SIG-M5 (cell line): ENCODE data around the gene SAMD4A.

Source experiments
- DNase-seq: peaks from one replicate; lab custom pipeline; 2025; lab: John Stamatoyannopoulos, UW

Gene SAMD4A

DNA sequence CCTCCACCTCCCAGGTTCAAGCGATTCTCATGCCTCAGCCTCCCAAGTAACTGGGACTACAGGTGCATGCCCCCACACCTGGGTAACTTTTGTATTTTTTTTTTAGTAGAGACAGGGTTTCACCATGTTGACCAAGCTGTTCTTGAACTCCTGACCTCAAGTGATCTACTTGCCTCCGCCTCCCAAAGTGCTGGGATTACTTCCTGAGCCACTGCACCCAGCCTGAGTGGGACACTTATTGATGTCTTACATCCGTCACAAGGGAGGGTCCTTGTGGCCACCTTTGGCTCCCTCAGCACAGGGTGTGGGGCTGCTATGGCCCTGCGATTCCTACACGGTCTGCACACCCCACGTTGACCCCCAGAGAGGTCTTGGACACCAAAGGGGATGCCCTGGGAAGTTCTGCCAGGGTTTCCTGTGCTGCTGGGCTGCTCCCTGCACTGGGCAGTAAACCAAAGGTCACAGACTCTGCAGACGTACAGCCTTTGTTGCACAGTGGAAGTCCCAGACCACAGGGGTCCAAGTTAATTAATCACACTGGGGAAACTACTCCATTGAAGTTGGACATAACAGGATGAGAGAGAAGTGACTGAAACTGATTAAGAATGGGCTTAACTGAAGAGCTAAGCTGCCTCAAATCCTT is 95.7 kb downstream of the SAMD4A start:
- no peak for DNase-seq

- DNase-seq: no peak
Measured at GRCh38 chr14:54664961-54665360, 98.0 kb downstream of the SAMD4A start.

- no peak for DNase-seq
Measured at GRCh38 chr14:54665946-54666345, 99.0 kb downstream of the SAMD4A start.

DNA sequence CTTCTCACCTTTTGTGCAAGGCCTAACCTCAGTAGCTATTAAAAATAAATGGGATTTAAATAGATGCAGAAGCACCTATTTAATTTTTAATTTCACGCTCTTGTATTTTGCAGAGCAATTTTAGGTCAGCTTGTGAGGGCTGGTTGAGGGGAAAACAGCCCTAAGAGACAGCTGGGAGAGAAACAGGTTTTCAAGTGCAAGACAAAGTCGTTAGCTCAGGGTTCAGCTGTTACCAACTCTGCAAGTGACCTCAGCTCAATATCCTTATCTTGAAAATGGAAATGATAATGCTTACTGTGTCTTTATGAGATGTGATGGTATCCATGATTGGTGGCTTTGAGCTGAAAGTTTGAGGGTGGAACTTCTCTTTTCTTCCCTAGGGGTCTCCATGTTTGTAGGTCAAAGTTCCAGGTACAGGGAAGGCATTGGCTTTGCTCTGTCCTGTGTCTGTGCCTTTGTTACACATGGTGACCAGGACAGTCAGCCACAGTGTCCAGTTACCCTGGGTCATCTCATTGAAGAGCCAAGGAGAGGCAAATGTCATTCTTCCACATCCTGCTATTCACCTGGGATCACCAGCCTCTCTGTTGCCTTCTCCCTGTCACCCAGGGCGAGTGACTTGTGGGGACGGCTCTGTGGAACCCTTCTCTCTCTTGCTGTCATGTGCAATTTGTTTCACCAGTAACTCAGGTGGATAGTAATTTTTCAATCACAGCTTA is 100.3 kb downstream of the SAMD4A start:
- no peak for DNase-seq

DNA sequence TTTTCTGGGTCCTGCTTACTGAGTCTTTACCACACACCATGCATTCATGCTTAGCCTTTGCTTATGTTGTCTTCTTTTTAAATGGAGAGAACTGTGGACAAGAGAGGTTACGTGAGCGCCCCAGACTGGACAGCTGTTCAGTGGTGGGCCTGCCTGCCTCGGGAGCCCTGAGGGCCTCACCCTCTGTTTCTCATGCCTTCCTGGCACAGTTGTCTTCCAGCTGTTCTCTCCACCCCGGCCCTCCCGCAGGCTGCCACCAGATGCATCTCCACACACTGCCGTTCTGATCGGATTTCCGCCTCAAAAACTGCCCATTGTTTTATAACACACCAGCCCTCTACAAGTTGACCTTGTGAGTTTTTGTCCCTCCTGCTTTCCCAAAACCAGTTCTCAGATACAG is 100.8 kb downstream of the SAMD4A start:
- no peak for DNase-seq

DNA sequence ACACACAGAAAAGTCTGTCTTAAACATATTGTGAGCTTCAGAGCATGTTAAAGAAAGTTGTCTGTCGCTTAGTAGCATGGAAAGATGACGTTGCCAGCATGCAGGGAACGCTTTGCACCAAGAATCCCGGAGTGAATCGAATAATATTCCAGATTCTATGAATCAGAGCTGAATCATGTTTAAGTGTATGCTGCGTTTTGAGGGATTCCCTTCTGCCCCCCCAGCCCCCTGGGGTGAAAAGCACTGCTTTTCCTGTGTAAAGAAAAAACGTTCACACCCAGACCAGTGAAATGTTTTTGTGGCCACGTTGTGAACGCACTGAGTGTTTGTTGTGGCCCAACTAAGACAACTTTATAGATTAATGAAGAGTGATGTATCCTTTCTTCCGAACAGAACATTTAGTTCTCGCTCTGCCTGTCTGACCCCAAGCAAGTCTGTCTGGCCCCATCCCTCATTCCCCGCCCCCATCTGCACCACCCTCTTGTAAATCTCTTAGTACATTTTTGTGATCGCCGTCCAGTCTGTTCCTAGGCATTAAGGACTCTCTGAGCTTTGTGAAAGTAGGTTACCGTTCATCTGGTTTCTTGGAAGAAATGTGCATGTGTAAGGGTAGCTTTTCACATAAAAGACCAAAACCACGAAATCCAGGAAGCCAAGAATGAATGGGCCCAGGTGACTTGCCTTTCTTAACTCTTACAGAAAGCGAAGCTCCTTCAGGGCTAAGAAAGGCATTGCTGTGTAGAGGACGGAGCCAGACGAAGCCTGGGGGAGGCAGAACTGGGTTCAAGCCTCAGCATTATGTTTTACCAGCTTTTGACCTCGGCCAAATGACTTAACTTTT is 103.0 kb downstream of the SAMD4A start:
- DNase-seq: no peak

GRCh38 chr14:54671537-54671936 is 104.6 kb downstream of the SAMD4A start:
- DNase-seq: no peak

- no peak for DNase-seq
Measured at GRCh38 chr14:54672181-54672580, 105.3 kb downstream of the SAMD4A start.

DNA sequence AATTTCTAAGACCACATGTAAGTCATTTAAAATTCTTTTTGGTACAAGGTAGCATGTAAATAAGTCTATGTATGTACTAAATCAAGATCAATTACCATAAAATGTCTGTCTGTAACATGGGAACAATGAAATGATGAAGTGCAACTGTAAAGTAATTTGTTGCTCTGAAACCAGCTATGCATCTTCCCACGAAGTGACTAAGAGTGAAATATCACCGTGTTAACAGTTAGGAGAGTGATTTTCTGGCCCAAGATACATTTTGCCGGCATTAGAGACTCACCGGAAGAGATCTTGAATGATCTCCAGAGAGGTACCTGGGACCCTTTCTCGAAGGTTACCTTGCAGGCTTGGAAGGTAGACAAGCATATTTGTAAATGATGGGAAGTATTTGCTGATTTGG is 105.8 kb downstream of the SAMD4A start:
- DNase-seq: no peak

DNA sequence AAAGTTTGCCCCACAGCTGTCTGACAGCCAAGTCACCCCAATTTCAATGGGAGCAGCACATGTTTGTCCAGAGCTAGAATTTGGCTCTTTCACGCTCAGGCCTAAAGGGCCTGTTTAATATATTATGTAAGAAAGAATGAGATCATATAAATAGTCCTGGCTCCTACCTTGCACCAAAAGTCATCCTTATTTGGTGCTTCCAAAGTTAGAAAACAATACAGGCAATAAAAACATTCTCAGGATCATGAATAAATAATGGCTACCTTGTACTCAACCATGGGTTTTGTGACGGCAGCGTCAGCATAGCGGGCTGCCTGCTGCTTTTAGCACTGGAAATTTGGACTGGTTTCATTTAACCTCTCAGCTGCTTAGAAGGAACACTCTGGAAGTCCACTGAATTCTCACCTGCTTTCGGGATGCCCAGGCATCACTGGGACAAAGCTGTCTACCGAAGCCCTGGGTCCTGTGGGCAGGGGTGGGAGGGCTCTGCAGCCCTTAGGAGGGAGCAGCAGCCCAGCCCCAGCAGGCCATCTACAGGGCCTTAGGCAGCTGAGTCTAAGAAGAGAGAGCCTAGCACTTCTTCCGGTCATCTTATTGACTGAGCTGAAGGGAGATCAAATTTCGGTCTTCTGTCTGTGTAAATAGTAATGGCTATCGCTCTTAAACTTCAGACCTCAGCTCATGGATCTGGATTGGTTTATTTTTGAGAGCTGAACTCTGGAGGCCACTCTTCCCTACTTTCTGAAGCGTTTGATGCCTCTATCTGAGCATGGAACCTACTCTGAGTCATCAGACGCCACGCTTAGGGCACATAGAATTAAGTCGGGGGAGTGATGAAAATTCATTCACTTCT is 106.5 kb downstream of the SAMD4A start:
- no peak for DNase-seq

- no peak for DNase-seq
Measured at GRCh38 chr14:54674046-54674741, 107.3 kb downstream of the SAMD4A start.

DNA sequence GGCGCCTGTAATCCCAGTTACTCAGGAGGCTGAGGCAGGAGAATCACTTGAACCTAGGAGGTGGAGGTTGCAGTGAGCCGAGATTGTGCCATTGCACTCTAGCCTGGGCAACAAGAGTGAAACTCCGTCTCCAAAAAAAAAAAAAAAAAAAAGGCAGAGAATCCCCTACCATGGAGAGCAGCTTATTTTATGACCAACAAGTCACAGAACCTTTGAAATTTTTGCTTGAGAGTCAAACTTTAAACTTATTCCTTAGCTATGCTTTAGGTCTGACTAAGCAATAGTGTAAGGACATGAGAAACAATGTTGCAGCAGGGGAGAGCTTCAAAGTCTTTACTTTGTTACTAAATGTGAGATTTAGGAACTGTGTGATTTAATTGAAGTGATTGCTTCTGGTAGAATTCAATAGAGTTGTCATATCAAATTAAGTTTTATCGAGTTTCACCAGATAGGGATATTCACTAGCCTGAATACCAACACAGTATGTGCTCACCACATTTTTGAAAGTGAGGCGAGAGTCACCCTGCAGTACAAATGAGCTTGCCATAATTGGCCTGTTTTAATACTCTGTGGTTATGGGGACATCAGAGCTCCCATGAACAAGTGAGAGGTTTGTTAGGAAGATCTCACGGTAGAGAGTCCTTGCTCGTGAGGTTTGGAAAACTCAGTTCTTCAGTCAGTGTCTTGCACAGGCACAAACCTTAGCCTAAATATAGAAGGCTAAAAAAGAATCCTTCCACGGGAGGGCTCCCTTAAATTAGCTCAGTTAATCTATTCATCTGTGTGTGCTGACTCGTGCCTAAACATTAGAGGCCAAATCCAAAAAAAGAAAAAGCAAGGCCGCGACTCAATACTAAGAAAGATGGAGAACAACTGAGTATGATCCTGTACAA is 108.6 kb downstream of the SAMD4A start:
- DNase-seq: no peak

DNA sequence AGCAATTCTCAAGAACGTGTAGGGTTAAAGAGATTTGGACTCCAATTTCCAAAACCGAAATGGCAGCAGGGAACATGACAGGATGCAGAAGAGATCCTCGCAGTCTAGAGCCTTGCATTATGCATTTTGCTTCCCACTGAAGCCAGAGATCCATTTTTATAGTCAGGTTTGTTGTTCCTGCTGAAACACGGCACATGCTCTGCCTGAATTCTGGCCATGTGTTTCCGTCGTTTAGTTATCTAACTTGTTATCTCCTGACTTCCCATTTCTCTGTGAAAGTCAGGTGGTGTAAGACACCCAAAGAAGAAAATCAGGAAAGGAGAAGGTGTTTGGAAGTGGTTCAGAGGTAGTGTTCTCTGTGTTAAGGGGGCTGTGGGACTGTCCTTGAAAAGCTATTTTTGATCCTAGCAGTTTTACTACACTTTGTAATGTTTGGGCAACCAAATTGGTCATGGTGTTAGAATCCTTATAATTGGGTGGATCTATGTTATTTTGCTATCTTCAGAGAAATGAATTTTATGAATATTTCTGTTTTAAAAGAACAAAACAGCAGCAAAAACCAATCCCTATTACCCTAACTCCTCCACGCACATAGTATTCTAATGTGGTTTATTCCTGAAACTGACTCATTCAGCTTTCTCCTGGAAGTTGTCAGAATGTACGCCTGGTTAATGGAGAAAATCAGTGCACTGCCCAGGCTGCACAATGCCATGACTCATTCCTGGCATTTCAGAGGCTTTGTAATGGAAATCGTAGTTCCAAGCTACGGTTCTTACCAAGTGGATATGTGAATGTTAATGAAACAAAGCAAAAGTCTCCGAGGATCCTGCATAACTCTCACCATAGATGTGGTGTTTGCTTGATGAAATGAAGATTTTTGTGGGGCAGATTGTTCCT is 110.1 kb downstream of the SAMD4A start:
- DNase-seq: no peak

DNA sequence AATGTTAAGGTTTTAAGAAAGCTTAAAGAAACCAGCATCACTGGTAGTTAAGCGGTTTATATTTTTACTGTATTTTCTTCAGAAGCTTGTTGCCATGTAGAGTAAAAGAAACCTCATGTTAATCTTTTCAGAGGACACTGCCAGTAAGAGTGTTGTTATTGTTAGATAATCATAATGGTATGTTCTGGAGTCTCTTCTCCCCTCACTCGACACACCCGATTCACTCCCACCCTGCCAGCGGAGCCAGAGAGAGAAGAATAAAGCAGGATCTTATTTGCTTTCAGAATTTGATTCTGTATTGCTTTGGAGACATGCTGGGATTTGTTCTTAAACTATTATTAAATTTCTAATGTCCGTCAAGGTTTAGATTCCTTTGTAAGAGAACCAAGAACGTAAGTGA is 113.7 kb downstream of the SAMD4A start:
- DNase-seq: no peak

GRCh38 chr14:54681811-54682261 is 114.9 kb downstream of the SAMD4A start:
- no peak for DNase-seq

- no peak for DNase-seq
Measured at GRCh38 chr14:54682578-54682977, 115.7 kb downstream of the SAMD4A start.

- DNase-seq: no peak
Measured at GRCh38 chr14:54683882-54684794, 117.2 kb downstream of the SAMD4A start.

- no peak for DNase-seq
Measured at GRCh38 chr14:54685286-54685845, 118.4 kb downstream of the SAMD4A start.
